Fibroblast of lung (primary cell): ENCODE measurements around the gene ARMH2. TPM values are rescaled to one million over a fixed set of nuclear protein-coding genes. Genes with fewer than 3 reads are reported as not detected.

Experiments
- DNase-seq, 2 donors: peaks; one replicate each; pipeline versions ENCODE4 v3.0.0 to v3.0.0-alpha.2; 2010; ENCODE audit warnings: low read depth in 2 of 2
- H2AFZ ChIP-seq: 2 replicates; pipeline ENCODE4 v1.5.1; 2012; ENCODE audit warnings: low read length, control low read depth, inconsistent platforms
- H3K27ac ChIP-seq: 2 replicates; pipeline ENCODE4 v1.5.1; 2011; ENCODE audit warnings: low read length, control low read depth; ENCODE audit not compliant: insufficient read depth
- H3K27me3 ChIP-seq: 2 replicates; pipeline ENCODE4 v1.5.1; 2011; ENCODE audit warnings: mild to moderate bottlenecking, low read length; ENCODE audit not compliant: control insufficient read depth, insufficient read depth
- H3K36me3 ChIP-seq: 2 replicates; pipeline ENCODE4 v1.5.1; 2011; ENCODE audit warnings: low read length; ENCODE audit not compliant: control insufficient read depth, insufficient read depth
- H3K4me1 ChIP-seq: 2 replicates; pipeline ENCODE4 v1.5.1; 2011; ENCODE audit warnings: low read length; ENCODE audit not compliant: control insufficient read depth, insufficient read depth; ENCODE audit errors: extremely low read depth
- H3K4me2 ChIP-seq: 2 replicates; pipeline ENCODE4 v1.5.1; 2011; ENCODE audit warnings: low read length, control low read depth; ENCODE audit not compliant: insufficient read depth; ENCODE audit errors: extremely low read depth
- H3K4me3 ChIP-seq, 4 experiments: fragments of 200-600 bp in 1 of 4; sonication (generic) in 1 of 4; replicated peaks in 1 of 4; 2 replicates each; pipeline ENCODE4 v1.5.1; 2011 to 2016; ENCODE audit warnings: low read length in 4 of 4, low read depth in 3 of 4, mild to moderate bottlenecking in 3 of 4, control low read depth in 2 of 4, inconsistent platforms in 1 of 4, mixed read lengths in 1 of 4; ENCODE audit not compliant: insufficient read depth in 1 of 4; ENCODE audit errors: control extremely low read depth in 1 of 4
- H3K79me2 ChIP-seq: 2 replicates; pipeline ENCODE4 v1.5.1; 2012; ENCODE audit warnings: mild to moderate bottlenecking, low read length, inconsistent platforms; ENCODE audit not compliant: control insufficient read depth, insufficient read depth
- H3K9ac ChIP-seq: 2 replicates; pipeline ENCODE4 v1.5.1; 2011; ENCODE audit warnings: mild to moderate bottlenecking, low read length, control low read depth; ENCODE audit not compliant: insufficient read depth
- H3K9me3 ChIP-seq: 2 replicates; pipeline ENCODE4 v1.5.1; 2012; ENCODE audit warnings: low read depth, low read length; ENCODE audit not compliant: control insufficient read depth, insufficient read depth
- H4K20me1 ChIP-seq: 2 replicates; pipeline ENCODE4 v1.5.1; 2011; ENCODE audit warnings: low read length; ENCODE audit not compliant: control insufficient read depth, insufficient read depth; ENCODE audit errors: extremely low read depth
- EZH2 ChIP-seq: IDR thresholded peaks from 2 replicates; pipeline ENCODE4 v1.5.1; 2012; ENCODE audit warnings: low read length, control low read depth, mild to moderate bottlenecking; ENCODE audit errors: missing control alignments
- polyA plus RNA-seq, 2 donors: library from polyadenylated mRNA; depleted of rRNA in 1 of 2; stranded (reverse) in 1 of 2; unstranded in 1 of 2; fragments of >200 nt; gene quantifications; 2 replicates each; pipeline ENCODE4 v1.2.1, GENCODE V29; 2011 to 2012; ENCODE audit warnings: missing spikeins in 1 of 2
- total RNA-seq: library from RNA; depleted of rRNA; stranded (reverse); fragments of >200 nt; gene quantifications from 2 replicates; pipeline ENCODE4 v1.2.1, GENCODE V29; 2014
- TF ChIP-seq, protein P1 (sequence below), 2 donors: IDR thresholded peaks in 1 of 2; conservative IDR thresholded peaks in 1 of 2; 1 replicate in 1 of 2; 2 replicates in 1 of 2; pipeline ENCODE4 v1.5.1; 2011 to 2012; ENCODE audit warnings: low read length in 2 of 2, control low read depth in 1 of 2, inconsistent platforms in 1 of 2, low read depth in 1 of 2, mild to moderate bottlenecking in 1 of 2

ARMH2 gene
- total and polyA plus RNA-seq, 2 donors (not counting 1 experiment from before 2014, with no cell fraction given), result not detected

DNA sequence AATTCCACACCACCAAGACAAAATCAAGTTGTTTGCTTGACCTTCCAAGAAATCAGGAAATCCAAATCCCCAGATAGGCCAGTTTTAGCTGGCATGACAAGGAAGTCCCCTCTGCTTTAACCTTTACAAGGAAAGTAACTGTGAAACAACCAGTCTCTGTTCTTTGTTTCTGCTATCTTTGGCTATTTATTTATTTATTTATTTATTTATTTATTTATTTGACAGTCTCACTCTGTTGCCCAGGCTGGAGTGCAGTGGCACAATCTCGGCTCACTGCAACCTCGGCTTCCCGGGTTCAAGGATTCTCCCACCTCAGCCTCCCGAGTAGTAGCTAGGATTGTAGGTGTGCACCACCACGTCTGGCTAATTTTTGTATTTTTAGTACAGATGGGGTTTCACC lies 38.5 kb downstream of the ARMH2 start:
- H3K27ac ChIP-seq, result no peak overlapping the region
- H3K9me3 ChIP-seq, result no peaks in the 10 kb centered on the region
- H3K9ac ChIP-seq, result no peak overlapping the region
- no peaks in the 10 kb centered on the region for H3K79me2 ChIP-seq
- no peak overlapping the region for H3K4me2 ChIP-seq
- H4K20me1 ChIP-seq, result no peaks in the 10 kb centered on the region
- no peak overlapping the region for H3K4me3 ChIP-seq
- no peak for DNase-seq
- no peaks in the 10 kb centered on the region for H3K27me3 ChIP-seq
- H3K4me1 ChIP-seq, result no peaks in the 10 kb centered on the region
- TF ChIP-seq EZH2, result no peak
- TF ChIP-seq, protein P1, sequence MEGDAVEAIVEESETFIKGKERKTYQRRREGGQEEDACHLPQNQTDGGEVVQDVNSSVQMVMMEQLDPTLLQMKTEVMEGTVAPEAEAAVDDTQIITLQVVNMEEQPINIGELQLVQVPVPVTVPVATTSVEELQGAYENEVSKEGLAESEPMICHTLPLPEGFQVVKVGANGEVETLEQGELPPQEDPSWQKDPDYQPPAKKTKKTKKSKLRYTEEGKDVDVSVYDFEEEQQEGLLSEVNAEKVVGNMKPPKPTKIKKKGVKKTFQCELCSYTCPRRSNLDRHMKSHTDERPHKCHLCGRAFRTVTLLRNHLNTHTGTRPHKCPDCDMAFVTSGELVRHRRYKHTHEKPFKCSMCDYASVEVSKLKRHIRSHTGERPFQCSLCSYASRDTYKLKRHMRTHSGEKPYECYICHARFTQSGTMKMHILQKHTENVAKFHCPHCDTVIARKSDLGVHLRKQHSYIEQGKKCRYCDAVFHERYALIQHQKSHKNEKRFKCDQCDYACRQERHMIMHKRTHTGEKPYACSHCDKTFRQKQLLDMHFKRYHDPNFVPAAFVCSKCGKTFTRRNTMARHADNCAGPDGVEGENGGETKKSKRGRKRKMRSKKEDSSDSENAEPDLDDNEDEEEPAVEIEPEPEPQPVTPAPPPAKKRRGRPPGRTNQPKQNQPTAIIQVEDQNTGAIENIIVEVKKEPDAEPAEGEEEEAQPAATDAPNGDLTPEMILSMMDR (conservative IDR thresholded peaks at IDR 0.05 in 1 of 2, IDR thresholded peaks at IDR 0.05 in 1 of 2; ENCODE audit: low read depth in 1 of 2, low read length in 2 of 2), result no peak
- H2AFZ ChIP-seq, result no peak overlapping the region
- no peaks in the 10 kb centered on the region for H3K36me3 ChIP-seq

DNA sequence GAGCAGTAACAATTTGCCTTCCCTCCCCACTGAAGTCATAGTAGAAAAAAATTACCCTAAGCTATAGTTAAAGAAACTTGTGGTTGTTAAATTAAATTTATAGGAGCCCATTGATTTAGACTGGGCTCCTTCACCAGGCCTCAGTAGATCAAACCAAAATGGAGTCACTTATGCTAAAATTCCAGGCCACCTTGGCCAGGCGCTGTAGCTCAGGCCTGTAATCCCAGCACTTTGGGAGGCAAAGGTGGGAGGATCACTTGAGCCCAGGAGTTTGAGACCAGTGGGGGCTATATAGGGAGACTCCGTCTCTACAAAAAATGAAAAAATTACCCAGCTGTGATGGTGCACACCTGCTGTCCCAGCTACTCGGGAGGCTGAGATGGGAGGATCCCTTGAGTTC lies 39.0 kb downstream of the ARMH2 start:
- no peaks in the 10 kb centered on the region for H3K27me3 ChIP-seq
- H3K36me3 ChIP-seq, result no peaks in the 10 kb centered on the region
- no peaks in the 10 kb centered on the region for H4K20me1 ChIP-seq
- H3K4me2 ChIP-seq, result no peak overlapping the region
- TF ChIP-seq, protein P1 (conservative IDR thresholded peaks at IDR 0.05 in 1 of 2, IDR thresholded peaks at IDR 0.05 in 1 of 2; ENCODE audit: low read depth in 1 of 2, low read length in 2 of 2), result no peak
- no peak for TF ChIP-seq EZH2
- H3K4me1 ChIP-seq, result no peaks in the 10 kb centered on the region
- H3K9me3 ChIP-seq, result no peaks in the 10 kb centered on the region
- no peak overlapping the region for H3K27ac ChIP-seq
- no peak overlapping the region for H3K4me3 ChIP-seq
- no peak overlapping the region for H2AFZ ChIP-seq
- H3K79me2 ChIP-seq, result no peaks in the 10 kb centered on the region
- DNase-seq, result no peak
- H3K9ac ChIP-seq, result no peak overlapping the region

DNA sequence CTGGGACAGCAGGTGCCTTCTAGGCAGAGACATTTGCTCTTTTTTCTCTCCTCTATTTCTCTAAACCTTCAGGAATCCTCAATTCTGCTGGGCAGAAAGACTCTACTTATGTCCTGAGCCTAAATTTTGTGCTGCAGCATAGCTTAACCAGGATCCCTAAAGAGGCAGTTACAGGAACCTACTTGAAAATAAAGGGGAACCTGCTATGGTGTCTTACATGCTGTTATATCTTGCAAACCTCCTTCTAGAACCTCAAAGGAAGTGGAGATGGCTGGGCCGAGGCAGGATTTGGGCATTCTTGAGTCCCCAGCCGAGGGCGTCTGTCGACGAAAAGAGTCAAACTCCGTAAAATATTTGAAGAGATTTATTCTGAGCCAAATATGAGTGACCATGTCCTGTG lies 41.1 kb downstream of the ARMH2 start:
- Histone ChIP-seq H3K27ac (no peak overlapping the region), H3K36me3 (no peaks in the 10 kb centered on the region), H3K9me3 (no peaks in the 10 kb centered on the region), H3K9ac (no peak overlapping the region), H3K79me2 (no peaks in the 10 kb centered on the region), H3K4me3 (no peak overlapping the region), H3K27me3 (no peaks in the 10 kb centered on the region), H3K4me2 (no peak overlapping the region), H2AFZ (no peak overlapping the region), H4K20me1 (no peaks in the 10 kb centered on the region), H3K4me1 (no peaks in the 10 kb centered on the region)
- DNase-seq, result no peak
- TF ChIP-seq EZH2, result no peak
